Measurements from ENCODE around the gene UNC13C. TPM values are rescaled to one million over a fixed set of nuclear protein-coding genes. Genes with fewer than 3 reads are reported as not detected.

UNC13C gene
- total RNA-seq, 1 donor from 2014 or later: 0.18 TPM

- Mint-ChIP-seq H3K4me3 (ENCODE audit: unreplicated experiment) (no peak overlapping the region), H3K9me3 (ENCODE audit: unreplicated experiment) (peaks cover 2% of the 10 kb centered on the region), H3K36me3 (ENCODE audit: low read depth, unreplicated experiment) (no peaks in the 10 kb centered on the region), H3K27ac (ENCODE audit: unreplicated experiment) (no peak overlapping the region), H3K4me1 (ENCODE audit: low read depth, unreplicated experiment) (no peaks in the 10 kb centered on the region), H3K27me3 (ENCODE audit: low read depth, unreplicated experiment) (no peaks in the 10 kb centered on the region)
- Histone ChIP-seq H3K36me3 (ENCODE audit: insufficient read depth, low read length) (no peaks in the 10 kb centered on the region), H3K27ac (ENCODE audit: low read depth, low read length) (no peak overlapping the region), H2AFZ (ENCODE audit: low read depth, low read length) (no peak overlapping the region), H3K9me3 (ENCODE audit: insufficient read depth, low read depth, low read length) (no peaks in the 10 kb centered on the region), H4K20me1 (ENCODE audit: insufficient read depth, low read length) (no peaks in the 10 kb centered on the region), H3K79me2 (ENCODE audit: insufficient read depth, low read length) (no peaks in the 10 kb centered on the region), H3K4me1 (ENCODE audit: insufficient read depth, low read length) (no peaks in the 10 kb centered on the region), H3K4me2 (ENCODE audit: low read length) (no peak overlapping the region), H3K4me3 (ENCODE audit: insufficient read depth, low read depth, low read length) (no peak overlapping the region), H3K27me3 (ENCODE audit: insufficient read depth, low read length) (no peaks in the 10 kb centered on the region), H3K9ac (ENCODE audit: low read length) (no peak overlapping the region)
- DNase-seq (ENCODE audit: low read depth) (no peak), FAIRE-seq (no peak)
- TF ChIP-seq CTCF (IDR thresholded peaks at IDR 0.05; ENCODE audit: insufficient read depth, low read depth, low read length) (no peak), EZH2 (IDR thresholded peaks at IDR 0.05; ENCODE audit: insufficient read depth, low read length) (no peak)
These were observed 140.8 kb downstream of the UNC13C start for GRCh38 chr15:54119051-54119450.

- H3K27me3 Mint-ChIP-seq (ENCODE audit: low read depth, unreplicated experiment): no peaks in the 10 kb centered on the region
These were observed 142.8 kb downstream of the UNC13C start for GRCh38 chr15:54120949-54121463.

More at GRCh38 chr15:54120949-54121463, 142.8 kb downstream of the UNC13C start:
- Histone ChIP-seq H3K27ac (ENCODE audit: low read depth, low read length) (no peak overlapping the region), H3K9ac (ENCODE audit: low read length) (no peak overlapping the region), H3K4me1 (ENCODE audit: insufficient read depth, low read length) (no peaks in the 10 kb centered on the region), H3K4me3 (ENCODE audit: insufficient read depth, low read depth, low read length) (no peak overlapping the region), H3K36me3 (ENCODE audit: insufficient read depth, low read length) (no peaks in the 10 kb centered on the region), H3K79me2 (ENCODE audit: insufficient read depth, low read length) (no peaks in the 10 kb centered on the region), H3K4me2 (ENCODE audit: low read length) (no peak overlapping the region), H2AFZ (ENCODE audit: low read depth, low read length) (no peak overlapping the region), H3K27me3 (ENCODE audit: insufficient read depth, low read length) (no peaks in the 10 kb centered on the region), H3K9me3 (ENCODE audit: insufficient read depth, low read depth, low read length) (no peaks in the 10 kb centered on the region), H4K20me1 (ENCODE audit: insufficient read depth, low read length) (no peaks in the 10 kb centered on the region)
- Mint-ChIP-seq H3K36me3 (ENCODE audit: low read depth, unreplicated experiment) (no peaks in the 10 kb centered on the region), H3K4me3 (ENCODE audit: unreplicated experiment) (no peak overlapping the region), H3K4me1 (ENCODE audit: low read depth, unreplicated experiment) (no peaks in the 10 kb centered on the region), H3K9me3 (ENCODE audit: unreplicated experiment) (peaks cover 2% of the 10 kb centered on the region), H3K27ac (ENCODE audit: unreplicated experiment) (no peak overlapping the region)
- TF ChIP-seq EZH2 (IDR thresholded peaks at IDR 0.05; ENCODE audit: insufficient read depth, low read length): no peak
- no peak for TF ChIP-seq CTCF (IDR thresholded peaks at IDR 0.05; ENCODE audit: insufficient read depth, low read depth, low read length)
- DNase-seq (ENCODE audit: low read depth) (no peak), FAIRE-seq (no peak)

All from astrocyte (in vitro differentiated cells and primary cell).